Neuronal stem cell (in vitro differentiated cells): ENCODE data around the gene FCSK.

Experiments used
- DNase-seq: peaks from one replicate; pipeline ENCODE4 v3.0.0-alpha.2; 2013; ENCODE audit warnings: low spot score
- H2AFZ ChIP-seq: one replicate; pipeline ENCODE4 v1.6.1; 2013; ENCODE audit warnings: mild to moderate bottlenecking, low read length, inconsistent platforms
- H2AK5ac ChIP-seq: 2 replicates; pipeline ENCODE4 v1.6.1; 2013; ENCODE audit warnings: low read depth, mild to moderate bottlenecking, inconsistent platforms, low read length, moderate library complexity, mixed read lengths
- H2BK120ac ChIP-seq: 2 replicates; pipeline ENCODE4 v1.6.1; 2013; ENCODE audit warnings: low read depth, mild to moderate bottlenecking, inconsistent platforms, low read length, moderate library complexity, mixed read lengths
- H2BK12ac ChIP-seq: one replicate; pipeline ENCODE4 v1.6.1; 2013; ENCODE audit warnings: low read length, inconsistent platforms
- H2BK15ac ChIP-seq: 2 replicates; pipeline ENCODE4 v1.6.1; 2013; ENCODE audit warnings: mild to moderate bottlenecking, low read length, inconsistent platforms, mixed read lengths
- H2BK5ac ChIP-seq: one replicate; pipeline ENCODE4 v1.6.1; 2013; ENCODE audit warnings: inconsistent platforms, mild to moderate bottlenecking, low read length, moderate library complexity
- H3K14ac ChIP-seq: one replicate; pipeline ENCODE4 v1.6.1; 2013; ENCODE audit warnings: low read length, inconsistent platforms
- H3K18ac ChIP-seq: 2 replicates; pipeline ENCODE4 v1.6.1; 2013; ENCODE audit warnings: low read length, inconsistent platforms
- H3K23ac ChIP-seq: 2 replicates; pipeline ENCODE4 v1.6.1; 2013; ENCODE audit warnings: low read depth, mild to moderate bottlenecking, mixed read lengths, low read length, inconsistent platforms; ENCODE audit not compliant: poor library complexity
- H3K27ac ChIP-seq: replicated peaks from 3 replicates; pipeline ENCODE4 v1.5.1; 2013; ENCODE audit warnings: low read length, inconsistent platforms
- H3K27me3 ChIP-seq, 3 experiments: 2 replicates each; pipeline ENCODE4 v1.6.1; 2013; ENCODE audit warnings: low read length in 3 of 3, mild to moderate bottlenecking in 2 of 3, inconsistent platforms in 1 of 3, low read depth in 1 of 3, mixed read lengths in 1 of 3, moderate library complexity in 1 of 3; ENCODE audit not compliant: control insufficient read depth in 3 of 3, insufficient read depth in 3 of 3
- H3K36me3 ChIP-seq, 2 donors: replicated peaks in 1 of 2; 2 replicates each; pipeline ENCODE4 v1.6.1; 2013; ENCODE audit warnings: low read length in 2 of 2; ENCODE audit not compliant: control insufficient read depth in 2 of 2, insufficient read depth in 2 of 2
- H3K4ac ChIP-seq: 2 replicates; pipeline ENCODE4 v1.6.1; 2013; ENCODE audit warnings: inconsistent platforms, mild to moderate bottlenecking, low read length, moderate library complexity
- H3K4me1 ChIP-seq, 2 donors: 1 replicate in 1 of 2; 2 replicates in 1 of 2; pipeline ENCODE4 v1.6.1; 2013; ENCODE audit warnings: low read length in 2 of 2, low read depth in 1 of 2; ENCODE audit not compliant: control insufficient read depth in 2 of 2, insufficient read depth in 1 of 2
- H3K4me2 ChIP-seq: one replicate; pipeline ENCODE4 v1.6.1; 2013; ENCODE audit warnings: mild to moderate bottlenecking, low read length, inconsistent platforms; ENCODE audit not compliant: insufficient read depth, poor library complexity, severe bottlenecking
- H3K4me3 ChIP-seq, 2 donors: 2 replicates each; pipeline ENCODE4 v1.5.1; 2013; ENCODE audit warnings: low read length in 2 of 2, mild to moderate bottlenecking in 2 of 2, inconsistent platforms in 1 of 2, moderate library complexity in 1 of 2
- H3K79me1 ChIP-seq: one replicate; pipeline ENCODE4 v1.6.1; 2013; ENCODE audit warnings: low read depth, mild to moderate bottlenecking, inconsistent platforms, low read length, moderate library complexity
- H3K9ac ChIP-seq: one replicate; pipeline ENCODE4 v1.6.1; 2013; ENCODE audit warnings: mild to moderate bottlenecking, low read depth, low read length, inconsistent platforms; ENCODE audit not compliant: poor library complexity
- H3K9me3 ChIP-seq, 2 donors: replicated peaks in 1 of 2; 2 replicates each; pipeline versions ENCODE3 to v1.6.1; 2013; ENCODE audit warnings: low read length in 2 of 2, mild to moderate bottlenecking in 2 of 2, inconsistent platforms in 1 of 2, low read depth in 1 of 2, mixed read lengths in 1 of 2, moderate library complexity in 1 of 2; ENCODE audit not compliant: control insufficient read depth in 2 of 2, insufficient read depth in 1 of 2
- H4K8ac ChIP-seq: one replicate; pipeline ENCODE4 v1.6.1; 2013; ENCODE audit warnings: low read depth, mild to moderate bottlenecking, inconsistent platforms, low read length, moderate library complexity
- H4K91ac ChIP-seq: one replicate; pipeline ENCODE4 v1.6.1; 2013; ENCODE audit warnings: low read length, low read depth, mild to moderate bottlenecking, inconsistent platforms; ENCODE audit not compliant: poor library complexity
- WGBS, 2 donors: extraction: QIAGEN DNeasy Blood & Tissue Kit; methylation state at CpG; one replicate each; pipeline ENCODE4 v1.1.7; 2013; ENCODE audit warnings: missing lambda C conversion rate in 2 of 2, mixed read lengths in 1 of 2; ENCODE audit not compliant: insufficient read length in 2 of 2, insufficient replicate concordance in 1 of 2; ENCODE audit errors: extremely low coverage in 2 of 2; 5-methylcytosine and 5-hydroxymethylcytosine counted together

The FCSK gene

GRCh38 chr16:70473446-70474319 is 19.3 kb downstream of the FCSK start:
- no peak overlapping the region for H3K4me2 ChIP-seq
- H4K91ac ChIP-seq = no peak overlapping the region
- peak overlapping the region; percentile 39 for H2BK5ac ChIP-seq
- H3K79me1 ChIP-seq = peaks cover 2% of the 10 kb centered on the region
- H4K8ac ChIP-seq = no peak overlapping the region
- H3K27me3 ChIP-seq = no peaks in the 10 kb centered on the region
- no peak overlapping the region for H2AFZ ChIP-seq
- peak overlapping the region; percentile 38 for H3K14ac ChIP-seq
- DNase-seq = no peak
- no peak overlapping the region for H2BK120ac ChIP-seq
- no peak overlapping the region for H3K27ac ChIP-seq
- no peak overlapping the region for H3K4me3 ChIP-seq
- peaks cover 4 to 7% of the 10 kb centered on the region in 2 donors for H3K4me1 ChIP-seq
- H2AK5ac ChIP-seq = peak overlapping the region; percentile 86
- peaks cover 0 to 14% of the 10 kb centered on the region in 2 donors for H3K36me3 ChIP-seq
- no CpG with 5 or more reads among the region's 21 CpGs for WGBS, 2 donors
- no peak overlapping the region for H3K4ac ChIP-seq
- H3K18ac ChIP-seq = no peak overlapping the region
- H3K9ac ChIP-seq = peak overlapping the region; percentile 63
- no peaks in the 10 kb centered on the region for H3K9me3 ChIP-seq
- peak overlapping the region; percentile 65 for H3K23ac ChIP-seq
- peak overlapping the region; percentile 73 for H2BK12ac ChIP-seq
- no peak overlapping the region for H2BK15ac ChIP-seq

- peaks cover 5 to 22% of the 10 kb centered on the region in 2 donors for H3K36me3 ChIP-seq
- no peak for DNase-seq
- no peak overlapping the region for H2BK15ac ChIP-seq
- H2BK12ac ChIP-seq = peak overlapping the region; percentile 84
- H4K8ac ChIP-seq = no peak overlapping the region
- H3K4me1 ChIP-seq = peaks cover 4 to 5% of the 10 kb centered on the region in 2 donors
- H3K18ac ChIP-seq = peak overlapping the region; percentile 13
- no peak overlapping the region for H2AFZ ChIP-seq
- peak overlapping the region; percentile 38 for H3K14ac ChIP-seq
- H2AK5ac ChIP-seq = peak overlapping the region; percentile 63
- no peak overlapping the region for H3K4ac ChIP-seq
- H2BK120ac ChIP-seq = no peak overlapping the region
- WGBS, 2 donors = no CpG with 5 or more reads among the region's 22 CpGs
- peak overlapping the region; percentile 55 for H3K23ac ChIP-seq
- H3K9me3 ChIP-seq = no peaks in the 10 kb centered on the region
- no peak overlapping the region for H3K4me2 ChIP-seq
- no peak overlapping the region for H3K27ac ChIP-seq
- no peak overlapping the region for H4K91ac ChIP-seq
- peaks cover 2% of the 10 kb centered on the region for H3K79me1 ChIP-seq
- H3K4me3 ChIP-seq = no peak overlapping the region
- H3K9ac ChIP-seq = peak overlapping the region; percentile 30
- no peaks in the 10 kb centered on the region for H3K27me3 ChIP-seq
- peak overlapping the region; percentile 66 for H2BK5ac ChIP-seq
These were observed 20.1 kb downstream of the FCSK start for GRCh38 chr16:70474320-70475053.

- Histone ChIP-seq H3K14ac (peak overlapping the region; percentile 17), H2AK5ac (peak overlapping the region; percentile 63), H3K27me3 (no peaks in the 10 kb centered on the region), H2BK12ac (no peak overlapping the region), H2BK5ac (peak overlapping the region; percentile 82), H2BK15ac (peak overlapping the region; percentile 9), H4K91ac (peak overlapping the region; percentile 43), H3K4ac (no peak overlapping the region), H3K9me3 (no peaks in the 10 kb centered on the region), H2BK120ac (no peak overlapping the region), H3K23ac (peak overlapping the region; percentile 55), H3K4me2 (no peak overlapping the region), H2AFZ (no peak overlapping the region), H3K4me1 (peaks cover 4 to 5% of the 10 kb centered on the region in 2 donors), H3K18ac (no peak overlapping the region), H3K36me3 (peaks cover 9 to 30% of the 10 kb centered on the region in 2 donors), H3K9ac (peak overlapping the region; percentile 81), H3K27ac (no peak overlapping the region), H3K4me3 (no peak overlapping the region), H3K79me1 (peaks cover 2% of the 10 kb centered on the region), H4K8ac (no peak overlapping the region)
- WGBS, 2 donors = no CpG with 5 or more reads among the region's 24 CpGs
- no peak for DNase-seq
These were observed 20.9 kb downstream of the FCSK start for GRCh38 chr16:70475054-70475871.
